Sigmoid colon (tissue), 7 donors: ENCODE data around the gene MOGAT3. TPM values are rescaled to one million over a fixed set of nuclear protein-coding genes. Genes with fewer than 3 reads are reported as not detected.

ENCODE experiments used
- DNase-seq: peaks from one replicate; pipeline ENCODE4 v3.0.0-alpha.2; 2019
- H3K27ac ChIP-seq, 4 donors: fragments of 200-600 bp; sonication (generic); one replicate each; pipeline ENCODE4 v1.5.1; 2016 to 2019; ENCODE audit warnings: mild to moderate bottlenecking in 1 of 4
- H3K27me3 ChIP-seq, 3 donors: fragments of 200-600 bp; sonication (generic); one replicate each; pipeline ENCODE4 v1.5.1; 2019; ENCODE audit warnings: mild to moderate bottlenecking in 1 of 3
- H3K36me3 ChIP-seq, 4 donors: fragments of 200-600 bp; sonication (generic); one replicate each; pipeline ENCODE4 v1.5.1; 2016 to 2019
- H3K4me1 ChIP-seq, 4 donors: fragments of 200-600 bp; sonication (generic); one replicate each; pipeline ENCODE4 v1.5.1; 2017 to 2019
- H3K4me3 ChIP-seq, 4 donors: fragments of 200-600 bp; sonication (generic); one replicate each; pipeline ENCODE4 v1.5.1; 2017 to 2019; ENCODE audit warnings: mild to moderate bottlenecking in 2 of 4, moderate library complexity in 1 of 4
- H3K9me3 ChIP-seq, 4 donors: fragments of 200-600 bp in 3 of 4; sonication (generic) in 3 of 4; one replicate each; pipeline versions ENCODE4 v1.5.1 to v1.6.1; 2013 to 2019
- EP300 ChIP-seq, 4 donors: sonication (generic); formaldehyde crosslinking; IDR thresholded peaks; one replicate each; pipeline ENCODE4 v1.6.1; 2017; ENCODE audit warnings: antibody characterized with exemption in 4 of 4
- POLR2A ChIP-seq, 2 donors: fragments of 450-650 bp; IDR thresholded peaks; one replicate each; pipeline ENCODE4 v1.6.1; 2016; ENCODE audit warnings: antibody characterized with exemption in 2 of 2, mild to moderate bottlenecking in 2 of 2, moderate library complexity in 2 of 2
- POLR2AphosphoS5 ChIP-seq, 4 donors: sonication (generic); formaldehyde crosslinking; IDR thresholded peaks; one replicate each; pipeline ENCODE4 v1.6.1; 2017; ENCODE audit warnings: antibody characterized with exemption in 4 of 4
- WGBS, 2 donors: extraction: QIAGEN DNeasy Blood & Tissue Kit; methylation state at CpG; one replicate each; pipeline ENCODE4 v1.1.7; 2013; 5-methylcytosine and 5-hydroxymethylcytosine counted together
- intact Hi-C: fragments of 100-400 bp; cut with DNase I; formaldehyde crosslinking; loops from one replicate; pipeline ENCODE4 v1.15.1; 2023
- polyA plus RNA-seq, 3 donors: library from polyadenylated mRNA; stranded (reverse); fragments of 200-250 nt; gene quantifications; one replicate each; pipeline ENCODE4 v1.2.3, GENCODE V29; 2013
- total RNA-seq, 4 donors: library from RNA; depleted of rRNA; stranded (reverse); fragments of >200 nt; gene quantifications; one replicate each; pipeline ENCODE4 v1.1.0, GENCODE V29; 2016
- TF ChIP-seq, protein P1 (sequence below), 4 experiments: fragments of 450-650 bp in 3 of 4; fragments of 200-600 bp in 1 of 4; IDR thresholded peaks; one replicate each; pipeline ENCODE4 v1.5.1; 2016 to 2019; ENCODE audit warnings: antibody characterized with exemption in 4 of 4, mild to moderate bottlenecking in 3 of 4, moderate library complexity in 2 of 4
- donor health status: healthy with polysubstance abuse.
- donor health status: Bipolar disorder and iron deficiency.
- donor health status: healthy.

MOGAT3 gene
- total and polyA plus RNA-seq, 7 donors: 3.6 to 27.2 (median 3.7) TPM; not detected in 4

DNA sequence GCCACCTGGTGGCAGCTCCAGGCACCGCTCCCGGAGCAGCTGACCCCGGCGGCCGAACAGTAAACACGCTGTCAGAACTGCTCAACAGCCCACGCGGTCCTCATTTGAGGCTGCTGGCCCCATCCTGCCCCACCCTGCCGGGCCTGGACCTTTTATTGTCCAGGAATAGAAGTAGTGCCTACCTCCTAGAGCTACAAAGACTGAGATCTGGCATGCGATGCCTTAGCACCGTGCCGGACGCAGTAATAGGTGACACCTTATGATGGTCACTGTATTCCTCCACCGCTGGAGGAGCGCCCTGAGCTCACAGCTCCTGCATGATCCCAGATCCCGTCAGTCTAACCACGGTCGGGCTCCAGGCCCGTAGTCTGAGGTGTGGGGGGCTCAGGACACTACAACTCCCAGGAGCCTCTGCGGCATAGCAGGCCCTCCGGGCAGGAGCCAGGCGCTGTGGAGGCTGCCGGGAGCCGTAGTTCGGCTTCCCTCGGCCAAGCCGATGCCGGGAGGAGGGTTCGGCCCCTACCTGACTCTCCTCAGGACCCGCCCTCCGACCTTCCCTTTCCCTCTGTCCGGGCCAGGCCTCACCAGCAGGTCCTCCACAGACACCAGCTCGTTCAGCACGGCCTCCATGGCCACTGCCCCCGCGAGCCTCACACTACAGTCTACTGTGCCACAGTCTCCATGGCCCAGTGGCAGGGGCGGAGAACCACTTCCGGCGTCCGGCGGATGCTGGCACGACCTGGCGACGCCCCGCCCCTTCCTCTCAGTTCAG is 43.7 kb upstream of the MOGAT3 start, which contains the start of gene FIS1:
FIS1 (minus strand) TSS at position 707 of the 772 bp plus-strand sequence; CDS start at position 630, 77 bp downstream.
- TF ChIP-seq EP300 (IDR thresholded peaks at IDR 0.05) (no peak), POLR2AphosphoS5 (IDR thresholded peaks at IDR 0.05) (peak; percentile 87 to 97 (median 92)), POLR2A (IDR thresholded peaks at IDR 0.05) (peak; percentile 64 to 87)
- TF ChIP-seq, protein P1, sequence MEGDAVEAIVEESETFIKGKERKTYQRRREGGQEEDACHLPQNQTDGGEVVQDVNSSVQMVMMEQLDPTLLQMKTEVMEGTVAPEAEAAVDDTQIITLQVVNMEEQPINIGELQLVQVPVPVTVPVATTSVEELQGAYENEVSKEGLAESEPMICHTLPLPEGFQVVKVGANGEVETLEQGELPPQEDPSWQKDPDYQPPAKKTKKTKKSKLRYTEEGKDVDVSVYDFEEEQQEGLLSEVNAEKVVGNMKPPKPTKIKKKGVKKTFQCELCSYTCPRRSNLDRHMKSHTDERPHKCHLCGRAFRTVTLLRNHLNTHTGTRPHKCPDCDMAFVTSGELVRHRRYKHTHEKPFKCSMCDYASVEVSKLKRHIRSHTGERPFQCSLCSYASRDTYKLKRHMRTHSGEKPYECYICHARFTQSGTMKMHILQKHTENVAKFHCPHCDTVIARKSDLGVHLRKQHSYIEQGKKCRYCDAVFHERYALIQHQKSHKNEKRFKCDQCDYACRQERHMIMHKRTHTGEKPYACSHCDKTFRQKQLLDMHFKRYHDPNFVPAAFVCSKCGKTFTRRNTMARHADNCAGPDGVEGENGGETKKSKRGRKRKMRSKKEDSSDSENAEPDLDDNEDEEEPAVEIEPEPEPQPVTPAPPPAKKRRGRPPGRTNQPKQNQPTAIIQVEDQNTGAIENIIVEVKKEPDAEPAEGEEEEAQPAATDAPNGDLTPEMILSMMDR (IDR thresholded peaks at IDR 0.05): peak; percentile 81 to 97 (median 92)
- peaks cover 0 to 41% (median 26%) of the 10 kb centered on the region in 4 donors for H3K4me1 ChIP-seq
- WGBS, 2 donors: 0 to 1% methylated on average over 45 of the region's 45 CpGs
- H3K9me3 ChIP-seq: no peaks in the 10 kb centered on the region
- H3K36me3 ChIP-seq: peaks cover 15 to 26% (median 17%) of the 10 kb centered on the region in 4 donors
- intact Hi-C loops: loop anchor here (1.0 to 5.0 kb wide), 2 partner anchors 26 to 1837 kb away; partner anchors contain the start of genes BUD31, PDAP1 and ZNHIT1
- peak within 1 kb of the TSS; percentile 60 to 91 (median 84) for H3K4me3 ChIP-seq
- H3K27me3 ChIP-seq: no peaks in the 10 kb centered on the region
- peak within 1 kb of the TSS; percentile 89 to 99 (median 96) for H3K27ac ChIP-seq
- DNase-seq: peak; percentile 97

DNA sequence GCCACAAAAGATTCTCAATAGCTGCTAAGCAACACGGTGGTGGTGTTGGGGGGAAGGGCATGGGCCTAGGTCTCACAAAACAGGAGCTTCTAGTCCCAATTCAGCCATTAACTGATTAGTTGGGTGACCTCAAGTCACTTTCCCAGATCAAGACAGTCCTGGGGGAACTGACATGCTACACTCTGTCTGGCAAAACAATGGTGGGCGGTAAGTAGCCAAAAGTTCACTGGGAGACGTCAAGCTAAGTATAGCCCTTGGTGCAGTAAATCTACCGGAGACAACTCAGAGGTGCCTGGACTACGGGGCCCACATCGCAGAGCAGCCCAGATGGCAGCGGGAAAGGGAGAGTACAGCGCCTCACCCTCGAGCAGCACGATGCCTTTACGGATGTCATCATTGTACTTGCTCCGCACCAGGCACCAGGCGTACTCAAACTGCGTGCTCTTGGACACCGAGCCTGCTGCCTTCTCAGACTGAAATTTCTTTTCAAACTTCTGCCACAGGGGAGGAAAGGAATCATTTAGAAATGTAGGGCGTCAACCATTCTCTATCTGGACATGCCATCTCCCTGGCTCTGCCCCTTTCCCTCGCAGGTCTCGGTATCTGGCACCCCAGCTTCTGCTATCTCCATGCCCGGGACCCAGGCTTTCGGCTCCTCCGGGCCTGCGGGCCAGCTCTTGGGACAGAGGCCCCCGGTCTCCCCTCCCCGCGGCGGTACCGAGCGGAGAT is 43.0 kb upstream of the MOGAT3 start:
- intact Hi-C loops: loop anchor here (1.0 to 5.0 kb wide), 2 partner anchors 26 to 1837 kb away; partner anchors contain the start of genes BUD31, PDAP1 and ZNHIT1
- Histone ChIP-seq H3K27me3 (no peaks in the 10 kb centered on the region), H3K27ac (peak overlapping the region; percentile 89 to 99 (median 96)), H3K36me3 (peaks cover 18 to 30% (median 21%) of the 10 kb centered on the region in 4 donors), H3K4me3 (peak overlapping the region; percentile 60 to 91 (median 84)), H3K4me1 (peaks cover 0 to 42% (median 28%) of the 10 kb centered on the region in 4 donors), H3K9me3 (no peaks in the 10 kb centered on the region)
- no peak for TF ChIP-seq POLR2A (IDR thresholded peaks at IDR 0.05)
- peak in 1 of 4 donors; percentile 15 for TF ChIP-seq POLR2AphosphoS5 (IDR thresholded peaks at IDR 0.05)
- no peak for DNase-seq
- 15 to 22% methylated on average over 28 of the region's 28 CpGs for whole genome bisulfite sequencing, 2 donors

DNA sequence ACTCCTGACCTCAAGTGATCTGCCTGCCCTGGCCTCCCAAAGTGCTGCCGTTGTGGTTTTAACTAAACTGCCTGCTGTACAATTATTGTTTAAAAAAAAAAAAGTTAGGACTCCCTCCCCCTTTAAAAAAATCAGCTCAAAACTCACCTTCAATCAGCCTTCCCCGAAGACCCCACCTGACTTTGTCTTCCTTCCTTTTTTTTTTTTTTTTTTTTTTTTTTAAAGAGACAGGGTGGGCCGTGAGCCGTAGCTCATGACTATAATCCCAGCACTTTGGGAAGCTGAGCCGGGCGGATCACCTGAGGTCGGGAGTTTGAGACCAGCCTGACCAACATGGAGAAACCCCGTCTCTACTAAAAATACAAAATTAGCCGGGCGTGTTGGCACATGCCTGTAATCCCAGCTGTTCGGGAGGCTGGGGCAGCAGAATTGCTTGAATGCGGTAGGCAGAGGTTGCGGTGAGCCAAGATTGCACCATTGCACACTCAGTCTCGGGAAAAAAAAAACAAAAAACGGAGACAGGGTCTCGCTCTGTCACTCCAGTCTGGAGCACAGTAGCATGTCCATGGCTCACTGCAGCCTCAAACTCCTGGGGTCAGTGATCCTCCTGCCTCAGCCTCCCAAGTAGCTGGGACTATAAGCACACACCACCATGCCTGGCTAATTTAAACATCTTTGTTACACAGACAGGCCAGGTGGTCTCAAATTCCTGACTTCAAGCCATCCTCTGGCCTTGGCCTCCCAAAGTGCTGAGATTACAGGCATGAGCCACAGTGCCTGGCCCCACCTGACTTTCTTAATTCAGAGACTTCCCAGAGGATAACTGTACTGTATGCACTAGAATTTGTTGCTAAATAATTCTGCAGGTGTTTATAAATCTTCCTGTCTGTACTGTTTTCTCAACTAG is 40.9 kb upstream of the MOGAT3 start:
- Histone ChIP-seq H3K27ac (peak overlapping the region in 1 of 4 donors; percentile 22), H3K4me1 (peaks cover 0 to 64% (median 45%) of the 10 kb centered on the region in 4 donors), H3K9me3 (no peaks in the 10 kb centered on the region), H3K27me3 (no peaks in the 10 kb centered on the region), H3K36me3 (peaks cover 19 to 46% (median 26%) of the 10 kb centered on the region in 4 donors), H3K4me3 (no peak overlapping the region)
- intact Hi-C loops: loop anchor here (5.0 kb wide), 1 partner anchor 1834 kb away; the partner anchor contains the start of genes BUD31 and PDAP1
- TF ChIP-seq, protein P1 (IDR thresholded peaks at IDR 0.05): no peak
- no peak for TF ChIP-seq POLR2A (IDR thresholded peaks at IDR 0.05)
- no peak for TF ChIP-seq EP300 (IDR thresholded peaks at IDR 0.05)
- no peak for TF ChIP-seq POLR2AphosphoS5 (IDR thresholded peaks at IDR 0.05)
- 76 to 88% methylated on average over 16 of the region's 16 CpGs for WGBS, 2 donors
- DNase-seq: no peak

DNA sequence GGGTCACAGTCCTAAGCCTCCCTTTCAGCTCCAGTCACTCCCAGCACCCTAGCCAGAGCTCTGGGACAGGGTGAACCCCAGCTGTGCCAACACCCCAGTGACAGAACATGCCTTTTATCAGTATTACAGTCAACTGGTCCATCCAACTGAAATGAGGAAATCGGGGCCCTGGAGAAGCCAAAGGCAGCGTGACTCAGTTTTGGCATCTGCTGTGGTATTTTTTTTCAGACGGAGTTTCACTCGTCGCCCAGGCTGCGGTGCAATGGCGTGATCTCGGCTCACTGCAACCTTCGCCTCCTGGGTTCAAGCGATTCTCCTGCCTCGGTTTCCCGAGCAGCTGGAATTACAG is 40.2 kb upstream of the MOGAT3 start:
- no peaks in the 10 kb centered on the region for H3K27me3 ChIP-seq
- H3K4me1 ChIP-seq: peaks cover 0 to 58% (median 42%) of the 10 kb centered on the region in 4 donors
- WGBS, 2 donors: 90 to 92% methylated on average over 12 of the region's 12 CpGs
- H3K9me3 ChIP-seq: no peaks in the 10 kb centered on the region
- TF ChIP-seq, protein P1 (IDR thresholded peaks at IDR 0.05): no peak
- no peak for TF ChIP-seq EP300 (IDR thresholded peaks at IDR 0.05)
- no peak for TF ChIP-seq POLR2A (IDR thresholded peaks at IDR 0.05)
- no peak for TF ChIP-seq POLR2AphosphoS5 (IDR thresholded peaks at IDR 0.05)
- intact Hi-C loops: loop anchor here (5.0 kb wide), 1 partner anchor 1834 kb away; the partner anchor contains the start of genes BUD31 and PDAP1
- DNase-seq: no peak
- H3K27ac ChIP-seq: no peak overlapping the region
- H3K36me3 ChIP-seq: peaks cover 19 to 52% (median 27%) of the 10 kb centered on the region in 4 donors
- no peak overlapping the region for H3K4me3 ChIP-seq
